Astrocyte (in vitro differentiated cells and primary cell): ENCODE results near the gene TLR9. TPM values are rescaled to one million over a fixed set of nuclear protein-coding genes. Genes with fewer than 3 reads are reported as not detected.

Source experiments
- DNase-seq: peaks from one replicate; pipeline ENCODE4 v3.0.0-alpha.2; 2010; ENCODE audit warnings: low read depth
- FAIRE-seq: peaks from 2 replicates; lab custom pipeline; 2011; peaks lifted over from hg19 to GRCh38; lab: Jason Lieb, UNC
- H2AFZ ChIP-seq: 2 replicates; pipeline ENCODE4 v1.6.0; 2012; ENCODE audit warnings: low read depth, low read length, inconsistent platforms
- H3K27ac ChIP-seq: 2 replicates; pipeline ENCODE4 v1.5.1; 2011; ENCODE audit warnings: low read depth, low read length, inconsistent platforms
- H3K27me3 ChIP-seq: 2 replicates; pipeline ENCODE4 v1.6.0; 2011; ENCODE audit warnings: low read length, inconsistent platforms; ENCODE audit not compliant: insufficient read depth
- H3K36me3 ChIP-seq: 2 replicates; pipeline ENCODE4 v1.5.1; 2011; ENCODE audit warnings: low read length, inconsistent platforms; ENCODE audit not compliant: insufficient read depth
- H3K4me1 ChIP-seq: 2 replicates; pipeline ENCODE4 v1.5.1; 2011; ENCODE audit warnings: low read length, inconsistent platforms; ENCODE audit not compliant: insufficient read depth
- H3K4me2 ChIP-seq: 2 replicates; pipeline ENCODE4 v1.6.0; 2012; ENCODE audit warnings: low read length, inconsistent platforms
- H3K4me3 ChIP-seq: 2 replicates; pipeline ENCODE4 v1.5.1; 2011; ENCODE audit warnings: low read depth, mild to moderate bottlenecking, low read length, inconsistent platforms; ENCODE audit not compliant: insufficient read depth
- H3K79me2 ChIP-seq: 2 replicates; pipeline ENCODE4 v1.6.0; 2012; ENCODE audit warnings: mild to moderate bottlenecking, low read length, inconsistent platforms; ENCODE audit not compliant: insufficient read depth
- H3K9ac ChIP-seq: 2 replicates; pipeline ENCODE4 v1.6.0; 2012; ENCODE audit warnings: mild to moderate bottlenecking, low read length, inconsistent platforms
- H3K9me3 ChIP-seq: 2 replicates; pipeline ENCODE4 v1.5.1; 2012; ENCODE audit warnings: low read depth, mild to moderate bottlenecking, low read length, inconsistent platforms; ENCODE audit not compliant: insufficient read depth
- H4K20me1 ChIP-seq: 2 replicates; pipeline ENCODE4 v1.6.0; 2012; ENCODE audit warnings: low read length, inconsistent platforms; ENCODE audit not compliant: insufficient read depth
- H3K27ac Mint-ChIP-seq: one replicate; pipeline ENCODE4 v1.8.0; 2021; ENCODE audit warnings: mild to moderate bottlenecking, mixed read lengths; ENCODE audit not compliant: unreplicated experiment
- H3K27me3 Mint-ChIP-seq: one replicate; pipeline ENCODE4 v1.8.0; 2021; ENCODE audit warnings: low read depth, mixed read lengths; ENCODE audit not compliant: unreplicated experiment
- H3K36me3 Mint-ChIP-seq: one replicate; pipeline ENCODE4 v1.8.0; 2021; ENCODE audit warnings: low read depth, mixed read lengths; ENCODE audit not compliant: unreplicated experiment
- H3K4me1 Mint-ChIP-seq: one replicate; pipeline ENCODE4 v1.8.0; 2021; ENCODE audit warnings: low read depth, mixed read lengths; ENCODE audit not compliant: unreplicated experiment
- H3K4me3 Mint-ChIP-seq: one replicate; pipeline ENCODE4 v1.8.0; 2021; ENCODE audit warnings: mild to moderate bottlenecking, moderate library complexity, mixed read lengths; ENCODE audit not compliant: unreplicated experiment
- H3K9me3 Mint-ChIP-seq: one replicate; pipeline ENCODE4 v1.8.0; 2021; ENCODE audit warnings: mild to moderate bottlenecking, mixed read lengths; ENCODE audit not compliant: unreplicated experiment
- CTCF ChIP-seq: IDR thresholded peaks from 2 replicates; pipeline ENCODE4 v1.5.1; 2011; ENCODE audit warnings: low read depth, mild to moderate bottlenecking, inconsistent platforms, low read length, moderate library complexity; ENCODE audit not compliant: insufficient read depth
- EZH2 ChIP-seq: IDR thresholded peaks from 2 replicates; pipeline ENCODE4 v1.6.1; 2012; ENCODE audit warnings: mild to moderate bottlenecking, low read length, inconsistent platforms; ENCODE audit not compliant: insufficient read depth
- total RNA-seq: library from RNA; stranded (reverse); gene quantifications from 2 replicates; pipeline ENCODE4 v1.2.1, GENCODE V29; 2021

Gene TLR9
- total RNA-seq, 1 donor from 2014 or later = 0.25 TPM

- H3K9ac ChIP-seq = no peak overlapping the region
- no peaks in the 10 kb centered on the region for H3K36me3 ChIP-seq
- Mint-ChIP-seq H3K4me1 (peaks cover 1% of the 10 kb centered on the region), H3K27me3 (peaks cover 10% of the 10 kb centered on the region), H3K4me3 (no peak overlapping the region), H3K9me3 (peaks cover 6% of the 10 kb centered on the region), H3K27ac (no peak overlapping the region), H3K36me3 (no peaks in the 10 kb centered on the region)
- DNase-seq (no peak), FAIRE-seq (no peak)
- H3K27me3 ChIP-seq = no peaks in the 10 kb centered on the region
- H3K27ac ChIP-seq = no peak overlapping the region
- H3K79me2 ChIP-seq = no peaks in the 10 kb centered on the region
- H3K9me3 ChIP-seq = no peaks in the 10 kb centered on the region
- no peak for TF ChIP-seq CTCF
- H3K4me3 ChIP-seq = no peak overlapping the region
- no peaks in the 10 kb centered on the region for H4K20me1 ChIP-seq
- no peak overlapping the region for H2AFZ ChIP-seq
- H3K4me1 ChIP-seq = no peaks in the 10 kb centered on the region
- no peak overlapping the region for H3K4me2 ChIP-seq
Observed at GRCh38 chr3:52184690-52185089, 40.8 kb downstream of the TLR9 start.

GRCh38 chr3:52183786-52184445 lies 41.5 kb downstream of the TLR9 start:
- Histone ChIP-seq H3K4me2 (no peak overlapping the region), H3K27me3 (no peaks in the 10 kb centered on the region), H3K4me1 (no peaks in the 10 kb centered on the region), H3K4me3 (no peak overlapping the region), H3K9ac (no peak overlapping the region), H4K20me1 (no peaks in the 10 kb centered on the region), H3K36me3 (no peaks in the 10 kb centered on the region), H3K27ac (no peak overlapping the region), H2AFZ (no peak overlapping the region), H3K9me3 (no peaks in the 10 kb centered on the region), H3K79me2 (no peaks in the 10 kb centered on the region)
- Mint-ChIP-seq H3K36me3 (no peaks in the 10 kb centered on the region), H3K9me3 (peaks cover 6% of the 10 kb centered on the region), H3K4me3 (no peak overlapping the region), H3K27me3 (peaks cover 10% of the 10 kb centered on the region), H3K4me1 (peaks cover 1% of the 10 kb centered on the region), H3K27ac (no peak overlapping the region)
- FAIRE-seq (no peak), DNase-seq (no peak)
- TF ChIP-seq CTCF (no peak), EZH2 (no peak)

DNA sequence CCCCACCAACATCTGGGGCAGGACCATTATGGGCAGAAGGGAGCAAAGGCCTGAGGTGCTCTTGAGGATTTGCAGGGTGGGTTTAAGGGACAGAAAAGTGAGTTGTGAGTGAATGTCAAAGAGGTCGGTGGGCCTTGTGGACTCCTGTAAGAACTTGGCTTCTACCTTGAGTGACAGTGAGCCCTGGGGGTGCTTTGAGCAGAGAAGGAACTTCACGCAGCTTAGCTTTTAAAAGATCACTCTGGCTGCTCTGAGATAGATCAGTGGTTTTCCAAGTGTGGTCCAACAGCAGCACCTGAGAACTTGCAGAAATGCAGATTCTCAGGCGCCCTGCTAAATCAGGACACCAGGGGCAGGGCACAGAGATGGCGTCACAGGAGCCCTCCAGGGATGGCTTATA lies 42.8 kb downstream of the TLR9 start:
- Mint-ChIP-seq H3K27ac (no peak overlapping the region), H3K9me3 (peaks cover 6% of the 10 kb centered on the region), H3K27me3 (peaks cover 21% of the 10 kb centered on the region), H3K4me3 (no peak overlapping the region), H3K36me3 (no peaks in the 10 kb centered on the region), H3K4me1 (peaks cover 1% of the 10 kb centered on the region)
- FAIRE-seq (no peak), DNase-seq (no peak)
- no peak overlapping the region for H3K4me2 ChIP-seq
- H3K27ac ChIP-seq = no peak overlapping the region
- H2AFZ ChIP-seq = no peak overlapping the region
- no peaks in the 10 kb centered on the region for H4K20me1 ChIP-seq
- no peak overlapping the region for H3K4me3 ChIP-seq
- TF ChIP-seq EZH2 = no peak
- no peak for TF ChIP-seq CTCF
- H3K79me2 ChIP-seq = no peaks in the 10 kb centered on the region
- H3K9ac ChIP-seq = no peak overlapping the region
- H3K4me1 ChIP-seq = no peaks in the 10 kb centered on the region
- H3K9me3 ChIP-seq = no peaks in the 10 kb centered on the region
- H3K36me3 ChIP-seq = no peaks in the 10 kb centered on the region
- H3K27me3 ChIP-seq = no peaks in the 10 kb centered on the region
